K562 (cell line): ENCODE measurements around the gene NEMP1.

Experiments
- POLR2AphosphoS5 ChIP-seq: IDR thresholded peaks from 2 replicates; pipeline ENCODE4 v1.6.1; 2011; ENCODE audit warnings: mild to moderate bottlenecking, low read depth, low read length, moderate library complexity; ENCODE audit not compliant: control insufficient read depth, insufficient read depth
- POLR2G ChIP-seq: fragments of 200-400 bp; formaldehyde crosslinking; IDR thresholded peaks from 2 replicates; pipeline ENCODE4 v1.6.1; 2017; ENCODE audit warnings: low read depth, mild to moderate bottlenecking, antibody characterized with exemption, low read length, moderate library complexity
- SRSF9 ChIP-seq: fragments of 200-400 bp; formaldehyde crosslinking; IDR thresholded peaks from 2 replicates; pipeline ENCODE4 v1.6.1; 2017; ENCODE audit warnings: low read depth, low read length, borderline replicate concordance
- TF ChIP-seq, protein P1 (sequence below): fragments of 450-650 bp; IDR thresholded peaks from 2 replicates; pipeline ENCODE4 v1.6.1; 2017; ENCODE audit warnings: antibody characterized with exemption
- TF ChIP-seq, protein P2 (sequence below), 2 experiments: IDR thresholded peaks; 2 replicates each; pipeline ENCODE4 v1.6.1; 2012; ENCODE audit warnings: improper control_type of control experiment in 2 of 2, low read depth in 2 of 2, low read length in 2 of 2, borderline replicate concordance in 1 of 2

DNA sequence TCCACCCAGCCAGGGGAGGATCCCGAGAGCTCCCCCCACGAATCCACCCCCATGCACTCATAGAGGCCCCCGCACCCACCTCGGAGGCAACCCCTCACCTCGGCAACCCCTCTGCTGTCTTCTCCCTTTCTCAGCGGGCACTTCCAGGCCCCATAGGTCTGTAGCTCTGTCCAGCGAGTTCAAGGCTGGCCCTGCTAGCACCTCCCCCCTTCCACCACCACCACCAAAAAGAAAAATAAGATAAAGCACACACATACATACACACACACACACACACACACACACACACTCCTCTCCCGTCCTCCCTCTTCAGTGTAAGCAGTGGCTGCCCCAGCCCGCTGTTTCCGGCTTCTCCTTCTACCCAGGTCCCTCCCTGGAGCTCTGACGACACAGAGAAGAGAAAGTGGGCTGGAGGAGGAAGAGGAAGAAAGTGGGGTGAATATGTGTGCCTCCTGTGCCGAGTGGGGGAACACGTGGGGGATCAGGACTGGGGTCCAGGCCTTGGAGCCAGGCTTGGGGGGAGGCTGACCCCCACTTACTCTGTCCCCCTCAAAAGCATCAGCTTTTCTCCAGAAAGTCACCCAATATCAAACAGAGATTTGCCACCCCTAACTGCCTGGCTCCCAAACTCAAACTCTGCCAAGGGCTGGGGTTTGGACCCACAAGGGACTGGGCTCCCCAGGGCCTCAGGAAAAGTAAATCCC, 32.6 kb upstream of the NEMP1 start, which contains the start of gene STAT6:
- TF ChIP-seq, protein P1, sequence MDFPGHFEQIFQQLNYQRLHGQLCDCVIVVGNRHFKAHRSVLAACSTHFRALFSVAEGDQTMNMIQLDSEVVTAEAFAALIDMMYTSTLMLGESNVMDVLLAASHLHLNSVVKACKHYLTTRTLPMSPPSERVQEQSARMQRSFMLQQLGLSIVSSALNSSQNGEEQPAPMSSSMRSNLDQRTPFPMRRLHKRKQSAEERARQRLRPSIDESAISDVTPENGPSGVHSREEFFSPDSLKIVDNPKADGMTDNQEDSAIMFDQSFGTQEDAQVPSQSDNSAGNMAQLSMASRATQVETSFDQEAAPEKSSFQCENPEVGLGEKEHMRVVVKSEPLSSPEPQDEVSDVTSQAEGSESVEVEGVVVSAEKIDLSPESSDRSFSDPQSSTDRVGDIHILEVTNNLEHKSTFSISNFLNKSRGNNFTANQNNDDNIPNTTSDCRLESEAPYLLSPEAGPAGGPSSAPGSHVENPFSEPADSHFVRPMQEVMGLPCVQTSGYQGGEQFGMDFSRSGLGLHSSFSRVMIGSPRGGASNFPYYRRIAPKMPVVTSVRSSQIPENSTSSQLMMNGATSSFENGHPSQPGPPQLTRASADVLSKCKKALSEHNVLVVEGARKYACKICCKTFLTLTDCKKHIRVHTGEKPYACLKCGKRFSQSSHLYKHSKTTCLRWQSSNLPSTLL: no peak
- peak; percentile 33; the same call in 1 of the 2 replicates for TF ChIP-seq POLR2AphosphoS5
- peak; percentile 56 for TF ChIP-seq POLR2G
- TF ChIP-seq SRSF9: no peak
- TF ChIP-seq, protein P2, sequence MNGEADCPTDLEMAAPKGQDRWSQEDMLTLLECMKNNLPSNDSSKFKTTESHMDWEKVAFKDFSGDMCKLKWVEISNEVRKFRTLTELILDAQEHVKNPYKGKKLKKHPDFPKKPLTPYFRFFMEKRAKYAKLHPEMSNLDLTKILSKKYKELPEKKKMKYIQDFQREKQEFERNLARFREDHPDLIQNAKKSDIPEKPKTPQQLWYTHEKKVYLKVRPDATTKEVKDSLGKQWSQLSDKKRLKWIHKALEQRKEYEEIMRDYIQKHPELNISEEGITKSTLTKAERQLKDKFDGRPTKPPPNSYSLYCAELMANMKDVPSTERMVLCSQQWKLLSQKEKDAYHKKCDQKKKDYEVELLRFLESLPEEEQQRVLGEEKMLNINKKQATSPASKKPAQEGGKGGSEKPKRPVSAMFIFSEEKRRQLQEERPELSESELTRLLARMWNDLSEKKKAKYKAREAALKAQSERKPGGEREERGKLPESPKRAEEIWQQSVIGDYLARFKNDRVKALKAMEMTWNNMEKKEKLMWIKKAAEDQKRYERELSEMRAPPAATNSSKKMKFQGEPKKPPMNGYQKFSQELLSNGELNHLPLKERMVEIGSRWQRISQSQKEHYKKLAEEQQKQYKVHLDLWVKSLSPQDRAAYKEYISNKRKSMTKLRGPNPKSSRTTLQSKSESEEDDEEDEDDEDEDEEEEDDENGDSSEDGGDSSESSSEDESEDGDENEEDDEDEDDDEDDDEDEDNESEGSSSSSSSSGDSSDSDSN (IDR thresholded peaks at IDR 0.05; ENCODE audit: borderline replicate concordance in 1 of 2, low read depth in 2 of 2, low read length in 2 of 2): no peak
